OCI-LY7 (cell line): Measurements from ENCODE around the gene PDZRN4. TPM values are rescaled to one million over a fixed set of nuclear protein-coding genes. Genes with fewer than 3 reads are reported as not detected.

Experiments used
- BruUV-seq: library from RNA; stranded (reverse); fragments of 400-500 nt; replicated peaks from 2 replicates; lab custom pipeline; 2021; lab: Mats Ljungman, UMichigan
- CTCF ChIA-PET: fragments of 300-600 bp; sonication (Branson Sonifier 250); formaldehyde crosslinking; loops from one replicate; lab custom pipeline; 2022; ENCODE audit warnings: antibody characterized with exemption; ENCODE audit not compliant: unreplicated experiment; lab: Charles Lee
- POLR2A ChIA-PET: fragments of 300-600 bp; sonication (Branson Sonifier 250); formaldehyde crosslinking; loops from one replicate; lab custom pipeline; 2022; ENCODE audit warnings: antibody characterized with exemption; lab: Charles Lee
- DNase-seq: peaks from one replicate; pipeline ENCODE4 v3.0.0-alpha.2; 2015; ENCODE audit warnings: low spot score
- H2AFZ ChIP-seq: fragments of 200-600 bp; sonication (generic), shearing (Covaris generic); 2 replicates; pipeline ENCODE4 v1.6.1; 2014; ENCODE audit warnings: mild to moderate bottlenecking, antibody characterized with exemption, low read length, moderate library complexity
- H3K27ac ChIP-seq: fragments of 200-600 bp; sonication (generic); 2 replicates; pipeline ENCODE4 v1.5.1; 2014; ENCODE audit warnings: mixed run types, low read depth, mild to moderate bottlenecking, moderate library complexity, low read length, inconsistent platforms; ENCODE audit not compliant: poor library complexity, severe bottlenecking
- H3K36me3 ChIP-seq: fragments of 200-600 bp; sonication (generic); 2 replicates; pipeline ENCODE4 v1.6.1; 2014; ENCODE audit warnings: mild to moderate bottlenecking, antibody characterized with exemption, low read length, moderate library complexity, mixed read lengths; ENCODE audit not compliant: insufficient read depth
- H3K4me1 ChIP-seq: fragments of 200-600 bp; sonication (generic); 2 replicates; pipeline ENCODE4 v1.5.1; 2014; ENCODE audit warnings: mild to moderate bottlenecking, low read length; ENCODE audit not compliant: insufficient read depth, poor library complexity, severe bottlenecking
- H3K4me2 ChIP-seq: fragments of 200-600 bp; sonication (generic); 2 replicates; pipeline ENCODE4 v1.6.1; 2014; ENCODE audit warnings: mild to moderate bottlenecking, low read length
- H3K4me3 ChIP-seq: fragments of 200-600 bp; sonication (generic); 2 replicates; pipeline ENCODE4 v1.5.1; 2014; ENCODE audit warnings: mild to moderate bottlenecking, low read depth, low read length; ENCODE audit not compliant: poor library complexity, severe bottlenecking
- H3K79me2 ChIP-seq: fragments of 200-600 bp; sonication (generic); 2 replicates; pipeline ENCODE4 v1.6.1; 2016; ENCODE audit warnings: low read depth, mild to moderate bottlenecking, low read length, moderate library complexity, mixed read lengths; ENCODE audit not compliant: insufficient read depth
- H3K9me2 ChIP-seq: fragments of 200-600 bp; sonication (generic); 2 replicates; pipeline ENCODE4 v1.6.1; 2016; ENCODE audit warnings: mild to moderate bottlenecking, low read length, mixed read lengths; ENCODE audit not compliant: insufficient read depth
- H3K9me3 ChIP-seq: fragments of 200-600 bp; sonication (generic); 2 replicates; pipeline ENCODE4 v1.6.1; 2014; ENCODE audit warnings: mild to moderate bottlenecking, mixed run types, low read length, mixed read lengths
- H4K20me1 ChIP-seq: fragments of 200-600 bp; sonication (generic); 2 replicates; pipeline ENCODE4 v1.6.1; 2014; ENCODE audit warnings: mild to moderate bottlenecking, antibody characterized with exemption, low read length, moderate library complexity, mixed read lengths; ENCODE audit not compliant: insufficient read depth
- EZH2phosphoT487 ChIP-seq: fragments of 200-600 bp; sonication (generic); IDR thresholded peaks from 2 replicates; pipeline ENCODE4 v1.6.1; 2018; ENCODE audit warnings: low read depth, borderline replicate concordance, mild to moderate bottlenecking, mixed run types, antibody characterized with exemption, low read length, moderate library complexity, mixed read lengths
- intact Hi-C: fragments of 100-400 bp; cut with micrococcal nuclease; formaldehyde crosslinking; loops from one replicate; pipeline ENCODE4 v1.10.0; 2022; ENCODE audit not compliant: unreplicated experiment
- total RNA-seq, 2 experiments: library from RNA; depleted of rRNA in 1 of 2; stranded (reverse); fragments of >200 nt in 1 of 2; shearing (Covaris generic) in 1 of 2; gene quantifications; 2 replicates each; pipeline ENCODE4 v1.2.3, GENCODE V29; 2014 to 2022
- TF ChIP-seq, protein P1 (sequence below): fragments of 200-600 bp; sonication (generic); conservative IDR thresholded peaks from 2 replicates; pipeline ENCODE4 v1.5.1; 2014; ENCODE audit warnings: mild to moderate bottlenecking, antibody characterized with exemption, low read length, moderate library complexity, mixed read lengths

The PDZRN4 gene
- total RNA-seq, 2 experiments from 2014 or later: 6.8 to 16.8 TPM

DNA sequence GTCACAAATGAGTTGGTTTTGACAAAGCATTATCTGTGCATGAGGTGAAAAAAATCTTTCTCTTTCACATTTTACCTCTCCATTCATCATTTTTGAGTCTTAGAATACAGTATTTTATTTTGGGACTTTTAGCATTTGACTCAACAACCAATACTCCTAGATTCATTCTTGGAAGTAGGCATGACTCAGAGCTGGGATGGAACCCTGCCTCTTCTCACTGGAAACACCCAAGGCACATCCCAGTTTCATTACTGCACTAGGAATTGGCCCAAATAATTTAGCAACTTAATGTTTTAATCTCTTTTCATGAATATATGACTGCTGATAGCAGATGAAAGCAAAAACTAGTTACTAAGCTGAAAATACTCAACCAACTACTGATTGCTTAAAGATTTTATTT, 3.3 kb upstream of the PDZRN4 start:
- Histone ChIP-seq H4K20me1 (no peaks in the 10 kb centered on the region), H3K4me3 (no peak overlapping the region), H3K27ac (no peak overlapping the region), H3K79me2 (no peaks in the 10 kb centered on the region), H3K36me3 (no peaks in the 10 kb centered on the region), H3K4me1 (no peaks in the 10 kb centered on the region), H3K9me3 (no peaks in the 10 kb centered on the region), H3K4me2 (no peak overlapping the region), H3K9me2 (no peaks in the 10 kb centered on the region), H2AFZ (no peak overlapping the region)
- no peak for DNase-seq
- ChIA-PET POLR2A (interaction anchor here (0.8 kb wide), 1 partner anchor 57 kb away, joined by 3 read pairs; no protein-coding TSS in a partner anchor), CTCF (no interaction called here)
- intact Hi-C loops: no loop called here
- TF ChIP-seq, protein P1, sequence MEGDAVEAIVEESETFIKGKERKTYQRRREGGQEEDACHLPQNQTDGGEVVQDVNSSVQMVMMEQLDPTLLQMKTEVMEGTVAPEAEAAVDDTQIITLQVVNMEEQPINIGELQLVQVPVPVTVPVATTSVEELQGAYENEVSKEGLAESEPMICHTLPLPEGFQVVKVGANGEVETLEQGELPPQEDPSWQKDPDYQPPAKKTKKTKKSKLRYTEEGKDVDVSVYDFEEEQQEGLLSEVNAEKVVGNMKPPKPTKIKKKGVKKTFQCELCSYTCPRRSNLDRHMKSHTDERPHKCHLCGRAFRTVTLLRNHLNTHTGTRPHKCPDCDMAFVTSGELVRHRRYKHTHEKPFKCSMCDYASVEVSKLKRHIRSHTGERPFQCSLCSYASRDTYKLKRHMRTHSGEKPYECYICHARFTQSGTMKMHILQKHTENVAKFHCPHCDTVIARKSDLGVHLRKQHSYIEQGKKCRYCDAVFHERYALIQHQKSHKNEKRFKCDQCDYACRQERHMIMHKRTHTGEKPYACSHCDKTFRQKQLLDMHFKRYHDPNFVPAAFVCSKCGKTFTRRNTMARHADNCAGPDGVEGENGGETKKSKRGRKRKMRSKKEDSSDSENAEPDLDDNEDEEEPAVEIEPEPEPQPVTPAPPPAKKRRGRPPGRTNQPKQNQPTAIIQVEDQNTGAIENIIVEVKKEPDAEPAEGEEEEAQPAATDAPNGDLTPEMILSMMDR: no peak
- TF ChIP-seq EZH2phosphoT487: no peak
- BruUV-seq: no TSS peak

DNA sequence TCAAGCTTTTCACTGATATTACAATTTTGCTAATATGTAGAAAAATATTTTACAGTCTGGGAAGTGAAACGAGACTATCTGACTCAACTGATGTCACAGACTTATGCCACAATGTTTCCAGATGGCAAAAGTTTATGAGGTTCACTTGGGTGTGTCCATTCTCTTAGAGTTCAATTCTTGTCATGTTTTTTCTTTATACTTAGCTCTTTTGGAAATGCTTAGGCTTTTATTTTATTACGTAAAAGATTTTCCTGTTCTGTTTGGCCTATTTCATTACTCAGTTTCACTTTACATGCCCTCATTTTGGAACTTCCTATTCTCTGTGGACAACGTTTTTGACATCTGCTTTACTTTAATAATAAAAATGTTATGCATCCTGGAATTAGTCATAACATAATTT, 2.1 kb upstream of the PDZRN4 start:
- Histone ChIP-seq H3K4me1 (no peaks in the 10 kb centered on the region), H3K36me3 (no peaks in the 10 kb centered on the region), H3K9me2 (no peaks in the 10 kb centered on the region), H3K4me3 (no peak overlapping the region), H2AFZ (no peak overlapping the region), H3K4me2 (no peak overlapping the region), H3K9me3 (no peaks in the 10 kb centered on the region), H4K20me1 (no peaks in the 10 kb centered on the region), H3K27ac (no peak overlapping the region), H3K79me2 (no peaks in the 10 kb centered on the region)
- DNase-seq: no peak
- ChIA-PET POLR2A (interaction anchor here (1.2 kb wide), 1 partner anchor 16 kb away, joined by 3 read pairs; no protein-coding TSS in a partner anchor), CTCF (no interaction called here)
- TF ChIP-seq EZH2phosphoT487: no peak
- TF ChIP-seq, protein P1: no peak
- intact Hi-C loops: no loop called here
- BruUV-seq: no TSS peak

DNA sequence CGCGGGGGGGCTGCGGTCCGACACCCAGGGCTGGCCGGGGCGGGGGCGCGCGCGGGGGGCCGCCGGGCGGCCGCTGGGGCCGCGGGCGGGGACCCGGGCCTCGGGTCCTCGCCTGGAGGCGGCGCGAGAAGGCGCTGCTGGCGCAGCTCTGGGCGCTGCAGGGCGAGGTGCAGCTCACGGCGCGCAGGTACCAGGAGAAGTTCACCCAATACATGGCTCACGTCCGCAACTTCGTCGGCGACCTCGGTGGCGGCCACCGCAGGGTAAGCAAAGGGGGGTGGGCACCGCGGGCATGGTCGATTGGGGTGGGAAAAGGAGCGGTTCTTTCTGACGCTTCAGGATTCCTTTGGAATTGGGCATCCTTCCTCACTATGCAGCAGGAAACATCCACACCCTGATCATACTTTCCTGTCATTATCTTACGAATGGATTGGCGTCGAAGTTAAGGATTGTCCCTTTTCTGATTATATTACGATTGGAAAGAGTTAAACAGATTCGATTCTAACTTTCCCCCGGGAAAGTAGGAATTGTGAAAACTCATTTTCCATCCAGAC, 798 bp downstream of the PDZRN4 start:
- Histone ChIP-seq H3K4me1 (no peaks in the 10 kb centered on the region), H2AFZ (no peak overlapping the region), H3K4me3 (no peak overlapping the region), H3K9me2 (no peaks in the 10 kb centered on the region), H3K27ac (no peak overlapping the region), H3K9me3 (no peaks in the 10 kb centered on the region), H3K36me3 (no peaks in the 10 kb centered on the region), H4K20me1 (no peaks in the 10 kb centered on the region), H3K79me2 (no peaks in the 10 kb centered on the region), H3K4me2 (no peak overlapping the region)
- POLR2A ChIA-PET: no interaction called here
- no peak for DNase-seq
- intact Hi-C loops: no loop called here
- no TSS peak for BruUV-seq
- TF ChIP-seq EZH2phosphoT487: no peak
- TF ChIP-seq, protein P1: no peak
- CTCF ChIA-PET: no interaction called here
